GM18520 (cell line): ENCODE measurements around the gene NDUFA11.
A peak's percentile ranks its signal among the peaks of the same experiment; 100 is the strongest.

Source experiments
- ATAC-seq: cut with Tn5 transposase; IDR thresholded peaks from one replicate; pipeline ENCODE4 v1.9.1; 2021; ENCODE audit not compliant: unreplicated experiment

NDUFA11 gene

GRCh38 chr19:5910638-5910907, 7.0 kb upstream of the NDUFA11 start:
- no peak for ATAC-seq

GRCh38 chr19:5908773-5909442, 5.3 kb upstream of the NDUFA11 start:
- ATAC-seq = no peak

GRCh38 chr19:5907241-5907640, 3.7 kb upstream of the NDUFA11 start:
- no peak for ATAC-seq

- ATAC-seq = no peak
Observed at GRCh38 chr19:5905114-5905778, 1.7 kb upstream of the NDUFA11 start.

- ATAC-seq = peak; percentile 72
Observed at GRCh38 chr19:5904352-5905113, 943 bp upstream of the NDUFA11 start, which contains the start of gene VMAC. Gene VMAC (plus strand): TSS chr19:5904872. CDS start chr19:5904891, 19 bp downstream.

- ATAC-seq = no peak
Observed at GRCh38 chr19:5903056-5903623, 450 bp downstream of the NDUFA11 start.

- no peak for ATAC-seq
Observed at GRCh38 chr19:5900976-5901375, 2.6 kb downstream of the NDUFA11 start.

GRCh38 chr19:5899728-5900526, 3.7 kb downstream of the NDUFA11 start:
- ATAC-seq = no peak

- no peak for ATAC-seq
Observed at GRCh38 chr19:5897189-5897969, 6.2 kb downstream of the NDUFA11 start.

- no peak for ATAC-seq
Observed at GRCh38 chr19:5896365-5897076, 7.1 kb downstream of the NDUFA11 start.

- no peak for ATAC-seq
Observed at GRCh38 chr19:5895890-5896289, 7.7 kb downstream of the NDUFA11 start.

- ATAC-seq = no peak
Observed at GRCh38 chr19:5895409-5895808, 8.2 kb downstream of the NDUFA11 start.

- no peak for ATAC-seq
Observed at GRCh38 chr19:5894704-5895349, 8.8 kb downstream of the NDUFA11 start.

- ATAC-seq = no peak
Observed at GRCh38 chr19:5893907-5894703, 9.5 kb downstream of the NDUFA11 start.

GRCh38 chr19:5893296-5893903, 10.2 kb downstream of the NDUFA11 start:
- no peak for ATAC-seq

- ATAC-seq = no peak
Observed at GRCh38 chr19:5892772-5893275, 10.8 kb downstream of the NDUFA11 start.

GRCh38 chr19:5891938-5892771, 11.4 kb downstream of the NDUFA11 start:
- ATAC-seq = no peak
